ENCODE measurements around the gene CFAP410.
"Not testable (repeated sequence)": the region's sequence is repeated elsewhere in the genome, so short reads cannot be mapped to it uniquely, and the experiment has no call there.

CFAP410 gene

GRCh38 chr21:44288251-44289110 lies 50.7 kb downstream of the CFAP410 start:
- Mint-ChIP-seq H3K4me1 (ENCODE audit: low read depth) (no peaks in the 10 kb centered on the region), H3K9me3 (no peaks in the 10 kb centered on the region), H3K36me3 (ENCODE audit: low read depth) (no peaks in the 10 kb centered on the region), H3K27ac (no peak overlapping the region), H3K4me3 (no peak overlapping the region), H3K27me3 (no peaks in the 10 kb centered on the region)

GRCh38 chr21:44286716-44287632 lies 52.2 kb downstream of the CFAP410 start:
- no peaks in the 10 kb centered on the region for H3K9me3 Mint-ChIP-seq
- no peaks in the 10 kb centered on the region for H3K27me3 Mint-ChIP-seq
- H3K36me3 Mint-ChIP-seq (ENCODE audit: low read depth), result no peaks in the 10 kb centered on the region
- no peaks in the 10 kb centered on the region for H3K4me1 Mint-ChIP-seq (ENCODE audit: low read depth)
- no peak overlapping the region for H3K27ac Mint-ChIP-seq
- H3K4me3 Mint-ChIP-seq, result no peak overlapping the region

- H3K27ac Mint-ChIP-seq, result no peak overlapping the region
- H3K36me3 Mint-ChIP-seq (ENCODE audit: low read depth), result no peaks in the 10 kb centered on the region
- no peaks in the 10 kb centered on the region for H3K4me1 Mint-ChIP-seq (ENCODE audit: low read depth)
- H3K4me3 Mint-ChIP-seq, result no peak overlapping the region
- no peaks in the 10 kb centered on the region for H3K27me3 Mint-ChIP-seq
- no peaks in the 10 kb centered on the region for H3K9me3 Mint-ChIP-seq
These were observed 53.0 kb downstream of the CFAP410 start for GRCh38 chr21:44286086-44286715.

- no peaks in the 10 kb centered on the region for H3K36me3 Mint-ChIP-seq (ENCODE audit: low read depth)
- no peak within 1 kb of the TSS for H3K4me3 Mint-ChIP-seq
- H3K27ac Mint-ChIP-seq, result no peak within 1 kb of the TSS
- no peaks in the 10 kb centered on the region for H3K4me1 Mint-ChIP-seq (ENCODE audit: low read depth)
- H3K27me3 Mint-ChIP-seq, result no peaks in the 10 kb centered on the region
- H3K9me3 Mint-ChIP-seq, result no peaks in the 10 kb centered on the region
These were observed 53.8 kb downstream of the CFAP410 start, which contains the start of gene AIRE for GRCh38 chr21:44285138-44285992. TSS of gene AIRE (plus strand) at chr21:44285876. CDS start at chr21:44286007, 131 bp downstream.

GRCh38 chr21:44283948-44284347 lies 55.2 kb downstream of the CFAP410 start:
- no peak overlapping the region for H3K27ac Mint-ChIP-seq
- H3K4me1 Mint-ChIP-seq (ENCODE audit: low read depth), result no peaks in the 10 kb centered on the region
- H3K9me3 Mint-ChIP-seq, result no peaks in the 10 kb centered on the region
- no peak overlapping the region for H3K4me3 Mint-ChIP-seq
- no peaks in the 10 kb centered on the region for H3K36me3 Mint-ChIP-seq (ENCODE audit: low read depth)
- no peaks in the 10 kb centered on the region for H3K27me3 Mint-ChIP-seq

GRCh38 chr21:44283211-44283785 lies 55.9 kb downstream of the CFAP410 start:
- H3K36me3 Mint-ChIP-seq (ENCODE audit: low read depth); H3K27ac Mint-ChIP-seq; H3K4me1 Mint-ChIP-seq (ENCODE audit: low read depth); H3K9me3 Mint-ChIP-seq; H3K4me3 Mint-ChIP-seq; H3K27me3 Mint-ChIP-seq: not testable (repeated sequence)

- Mint-ChIP-seq H3K4me1 (ENCODE audit: low read depth) (no peaks in the 10 kb centered on the region), H3K27me3 (no peaks in the 10 kb centered on the region), H3K9me3 (no peaks in the 10 kb centered on the region), H3K4me3 (no peak overlapping the region), H3K27ac (no peak overlapping the region), H3K36me3 (ENCODE audit: low read depth) (no peaks in the 10 kb centered on the region)
These were observed 56.8 kb downstream of the CFAP410 start for GRCh38 chr21:44282370-44282769.

- H3K9me3 Mint-ChIP-seq, result no peaks in the 10 kb centered on the region
- no peak overlapping the region for H3K4me3 Mint-ChIP-seq
- no peaks in the 10 kb centered on the region for H3K27me3 Mint-ChIP-seq
- no peak overlapping the region for H3K27ac Mint-ChIP-seq
- H3K4me1 Mint-ChIP-seq (ENCODE audit: low read depth), result no peaks in the 10 kb centered on the region
- no peaks in the 10 kb centered on the region for H3K36me3 Mint-ChIP-seq (ENCODE audit: low read depth)
These were observed 57.4 kb downstream of the CFAP410 start for GRCh38 chr21:44281801-44282200.

GRCh38 chr21:44279354-44280260 lies 59.6 kb downstream of the CFAP410 start:
- Mint-ChIP-seq H3K9me3 (no peaks in the 10 kb centered on the region), H3K4me1 (ENCODE audit: low read depth) (no peaks in the 10 kb centered on the region), H3K36me3 (ENCODE audit: low read depth) (no peaks in the 10 kb centered on the region), H3K4me3 (no peak overlapping the region), H3K27ac (no peak overlapping the region), H3K27me3 (no peaks in the 10 kb centered on the region)

All from stimulated activated naive CD8-positive, alpha-beta T cell treated with anti-CD3 and anti-CD28 coated beads, Interleukin-15, Interleukin-2, amounts not matched to agents 100 ng/mL and 50 ng/mL, for 24 hours (primary cell).